Measurements from ENCODE around the gene CTPS2. TPM values are rescaled to one million over a fixed set of nuclear protein-coding genes. Genes with fewer than 3 reads are reported as not detected.

CTPS2 gene
- total and polyA plus RNA-seq, 2 donors (not counting 3 experiments of a cell fraction or from before 2014, with no cell fraction given), result 7.4 to 15.7 TPM

DNA sequence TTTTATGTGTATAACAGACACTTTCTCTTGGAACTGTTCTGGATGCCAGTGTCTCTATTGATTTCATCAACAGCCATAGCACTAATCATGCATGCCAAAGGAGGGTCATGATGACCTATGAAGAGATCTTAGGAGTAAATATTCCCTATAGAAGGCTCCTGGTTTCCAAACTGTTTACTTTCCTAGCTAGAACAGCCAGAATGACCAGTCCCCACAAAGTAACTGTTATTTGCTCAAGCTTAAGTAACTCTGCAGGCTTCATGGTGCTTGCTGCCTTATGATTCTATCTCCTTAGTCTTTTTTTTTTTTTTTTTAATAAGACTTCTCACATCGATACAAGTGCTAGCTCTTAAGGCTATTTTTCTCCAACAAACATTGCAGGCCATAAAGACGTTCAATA, 50.1 kb downstream of the CTPS2 start:
- DNase-seq (ENCODE audit: low read depth, low spot score), result no peak
- BruUV-seq (replicated peaks), result no TSS peak
- H3K79me2 ChIP-seq (ENCODE audit: control insufficient read depth, insufficient read depth, low read length), result no peaks in the 10 kb centered on the region
- POLR2A ChIA-PET, result no interaction called here
- no peaks in the 10 kb centered on the region for H3K27me3 ChIP-seq (ENCODE audit: control insufficient read depth in 2 of 2, insufficient read depth in 2 of 2, low read length in 2 of 2)
- dilution Hi-C loops (cut with MboI; ENCODE audit: extremely low pct_ligation_motif_present, low sequenced_read_pairs), result no loop called here
- H3K4me3 ChIP-seq (replicated peaks in 1 of 3; ENCODE audit: insufficient read depth in 1 of 3, low read depth in 1 of 3, low read length in 3 of 3), result no peak overlapping the region
- H3K36me3 ChIP-seq (ENCODE audit: control insufficient read depth in 2 of 2, extremely low read depth in 1 of 2, insufficient read depth in 2 of 2, low read length in 2 of 2), result peaks cover 0 to 1% of the 10 kb centered on the region in 2 experiments
- no peaks in the 10 kb centered on the region for H3K9me1 ChIP-seq (replicated peaks; ENCODE audit: control insufficient read depth, extremely low read depth, insufficient read depth, low read length)
- no peak overlapping the region for H3K27ac ChIP-seq (ENCODE audit: insufficient read depth, low read depth, low read length)
- H4K20me1 ChIP-seq (replicated peaks; ENCODE audit: control insufficient read depth, extremely low read depth, insufficient read depth, low read length), result no peaks in the 10 kb centered on the region
- H3K9me3 ChIP-seq (replicated peaks; ENCODE audit: control insufficient read depth, insufficient read depth, low read length), result no peaks in the 10 kb centered on the region
- no peak for TF ChIP-seq EZH2 (IDR thresholded peaks at IDR 0.05; ENCODE audit: borderline replicate concordance, low read depth, low read length, severe bottlenecking)
- H3K9ac ChIP-seq (replicated peaks; ENCODE audit: extremely low read depth, insufficient read depth, low read length), result no peak overlapping the region
- H3K4me1 ChIP-seq (ENCODE audit: control insufficient read depth, extremely low read depth, insufficient read depth, low read length), result peaks cover 11% of the 10 kb centered on the region
- no peak overlapping the region for H2AFZ ChIP-seq (ENCODE audit: low read depth, low read length)
- CTCF ChIA-PET, result interaction anchor here (0.6 to 1.3 kb wide), 2 partner anchors 10 to 836 kb away, joined by 3 read pairs; no protein-coding TSS in a partner anchor
- intact Hi-C loops (cut with micrococcal nuclease), result loop anchor here (10.0 kb wide), 1 partner anchor 478 kb away; no protein-coding TSS in a partner anchor
- FAIRE-seq, result no peak
- no peak overlapping the region for H3K4me2 ChIP-seq (ENCODE audit: insufficient read depth, low read length)

- ChIA-PET POLR2A (no interaction called here), CTCF (interaction anchor here (0.7 kb wide), 1 partner anchor 225 kb away, joined by 3 read pairs; no protein-coding TSS in a partner anchor)
- dilution Hi-C loops (cut with MboI; ENCODE audit: extremely low pct_ligation_motif_present, low sequenced_read_pairs), result no loop called here
- TF ChIP-seq, protein P1, sequence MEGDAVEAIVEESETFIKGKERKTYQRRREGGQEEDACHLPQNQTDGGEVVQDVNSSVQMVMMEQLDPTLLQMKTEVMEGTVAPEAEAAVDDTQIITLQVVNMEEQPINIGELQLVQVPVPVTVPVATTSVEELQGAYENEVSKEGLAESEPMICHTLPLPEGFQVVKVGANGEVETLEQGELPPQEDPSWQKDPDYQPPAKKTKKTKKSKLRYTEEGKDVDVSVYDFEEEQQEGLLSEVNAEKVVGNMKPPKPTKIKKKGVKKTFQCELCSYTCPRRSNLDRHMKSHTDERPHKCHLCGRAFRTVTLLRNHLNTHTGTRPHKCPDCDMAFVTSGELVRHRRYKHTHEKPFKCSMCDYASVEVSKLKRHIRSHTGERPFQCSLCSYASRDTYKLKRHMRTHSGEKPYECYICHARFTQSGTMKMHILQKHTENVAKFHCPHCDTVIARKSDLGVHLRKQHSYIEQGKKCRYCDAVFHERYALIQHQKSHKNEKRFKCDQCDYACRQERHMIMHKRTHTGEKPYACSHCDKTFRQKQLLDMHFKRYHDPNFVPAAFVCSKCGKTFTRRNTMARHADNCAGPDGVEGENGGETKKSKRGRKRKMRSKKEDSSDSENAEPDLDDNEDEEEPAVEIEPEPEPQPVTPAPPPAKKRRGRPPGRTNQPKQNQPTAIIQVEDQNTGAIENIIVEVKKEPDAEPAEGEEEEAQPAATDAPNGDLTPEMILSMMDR (IDR thresholded peaks at IDR 0.05; ENCODE audit: extremely low read depth in 1 of 2, insufficient read depth in 1 of 2, low read depth in 1 of 2, low read length in 2 of 2), result no peak
- TF ChIP-seq JUN (IDR thresholded peaks at IDR 0.05; ENCODE audit: borderline replicate concordance, insufficient read depth, insufficient read length, low read depth) (no peak), MAX (IDR thresholded peaks at IDR 0.05; ENCODE audit: insufficient read depth, insufficient read length) (no peak), POLR2AphosphoS5 (IDR thresholded peaks at IDR 0.05; ENCODE audit: insufficient read depth, low read depth, low read length) (no peak), EZH2 (IDR thresholded peaks at IDR 0.05; ENCODE audit: borderline replicate concordance, low read depth, low read length, severe bottlenecking) (no peak), GATA2 (IDR thresholded peaks at IDR 0.05; ENCODE audit: insufficient read depth, insufficient read length, low read depth, low read length) (no peak), MYC (IDR thresholded peaks at IDR 0.05; ENCODE audit: low read depth, low read length) (no peak)
- Histone ChIP-seq H3K4me1 (ENCODE audit: control insufficient read depth, extremely low read depth, insufficient read depth, low read length) (peaks cover 11% of the 10 kb centered on the region), H3K9ac (replicated peaks; ENCODE audit: extremely low read depth, insufficient read depth, low read length) (no peak overlapping the region), H4K20me1 (replicated peaks; ENCODE audit: control insufficient read depth, extremely low read depth, insufficient read depth, low read length) (no peaks in the 10 kb centered on the region), H3K4me2 (ENCODE audit: insufficient read depth, low read length) (no peak overlapping the region), H3K27ac (ENCODE audit: insufficient read depth, low read depth, low read length) (no peak overlapping the region), H3K9me3 (replicated peaks; ENCODE audit: control insufficient read depth, insufficient read depth, low read length) (no peaks in the 10 kb centered on the region), H2AFZ (ENCODE audit: low read depth, low read length) (no peak overlapping the region), H3K9me1 (replicated peaks; ENCODE audit: control insufficient read depth, extremely low read depth, insufficient read depth, low read length) (no peaks in the 10 kb centered on the region), H3K79me2 (ENCODE audit: control insufficient read depth, insufficient read depth, low read length) (no peaks in the 10 kb centered on the region), H3K36me3 (ENCODE audit: control insufficient read depth in 2 of 2, extremely low read depth in 1 of 2, insufficient read depth in 2 of 2, low read length in 2 of 2) (peaks cover 0 to 1% of the 10 kb centered on the region in 2 experiments), H3K4me3 (replicated peaks in 1 of 3; ENCODE audit: insufficient read depth in 1 of 3, low read depth in 1 of 3, low read length in 3 of 3) (no peak overlapping the region), H3K27me3 (ENCODE audit: control insufficient read depth in 2 of 2, insufficient read depth in 2 of 2, low read length in 2 of 2) (no peaks in the 10 kb centered on the region)
- intact Hi-C loops (cut with micrococcal nuclease), result loop anchor here (10.0 kb wide), 1 partner anchor 477 kb away; no protein-coding TSS in a partner anchor
- no TSS peak for BruUV-seq (replicated peaks)
- no peak for FAIRE-seq
- DNase-seq (ENCODE audit: low read depth, low spot score), result no peak
Measured at GRCh38 chrX:16661495-16661894, 51.0 kb downstream of the CTPS2 start.

Measured in endothelial cell of umbilical vein (primary cell).